GM13976 (cell line): ENCODE results near the gene CMTM8.

ENCODE experiments used
- DNase-seq: peaks from one replicate; pipeline ENCODE4 v3.0.0; 2012; ENCODE audit warnings: low spot score
- CTCF ChIP-seq: IDR thresholded peaks from 2 replicates; pipeline ENCODE4 v1.5.1; 2012; ENCODE audit warnings: borderline replicate concordance, mild to moderate bottlenecking; ENCODE audit not compliant: insufficient read depth; ENCODE audit errors: extremely low read depth, missing control alignments, control extremely low read depth
- in situ Hi-C: fragments of 300-500 bp; cut with MboI; formaldehyde crosslinking; loops from one replicate; pipeline ENCODE4 v1.12.0; 2022; ENCODE audit warnings: low sequenced_read_pairs, mixed read lengths, inconsistent platforms; ENCODE audit not compliant: unreplicated experiment

CMTM8 gene

GRCh38 chr3:32373276-32373675, 134.8 kb downstream of the CMTM8 start:
- TF ChIP-seq CTCF: no peak
- DNase-seq: no peak
- in situ Hi-C loops: no loop called here

GRCh38 chr3:32373844-32374243, 135.4 kb downstream of the CMTM8 start:
- TF ChIP-seq CTCF: no peak
- in situ Hi-C loops: no loop called here
- DNase-seq: no peak

GRCh38 chr3:32374788-32375595, 136.5 kb downstream of the CMTM8 start:
- DNase-seq: peak; percentile 57
- in situ Hi-C loops: no loop called here
- TF ChIP-seq CTCF: peak; percentile 40

GRCh38 chr3:32375596-32375930, 137.1 kb downstream of the CMTM8 start:
- in situ Hi-C loops: no loop called here
- DNase-seq: no peak
- no peak for TF ChIP-seq CTCF

GRCh38 chr3:32376115-32376514, 137.6 kb downstream of the CMTM8 start:
- no peak for TF ChIP-seq CTCF
- in situ Hi-C loops: no loop called here
- DNase-seq: no peak

GRCh38 chr3:32379831-32380500, 141.5 kb downstream of the CMTM8 start:
- no peak for TF ChIP-seq CTCF
- in situ Hi-C loops: no loop called here
- DNase-seq: no peak
